BJ (cell line): ENCODE data around the gene JSRP1. TPM values are rescaled to one million over a fixed set of nuclear protein-coding genes. Genes with fewer than 3 reads are reported as not detected.

Experiments
- CTCF ChIA-PET: fragments of 350-600 bp; formaldehyde crosslinking; extraction: SDS; loops from one replicate; lab custom pipeline; 2021; ENCODE audit warnings: antibody characterized with exemption, inconsistent platforms; lab: Yijun Ruan, JAX
- POLR2A ChIA-PET: fragments of 300-600 bp; sonication (Branson Sonifier 250); formaldehyde crosslinking; extraction: SDS; loops from one replicate; lab custom pipeline; 2021; ENCODE audit warnings: antibody characterized with exemption; lab: Charles Lee
- DNase-seq: peaks from one replicate; pipeline ENCODE4 v3.0.0-alpha.2; 2011; ENCODE audit warnings: low read depth
- H3K27me3 ChIP-seq: 2 replicates; pipeline ENCODE4 v1.6.0; 2011; ENCODE audit warnings: low read length; ENCODE audit not compliant: control insufficient read depth, insufficient read depth
- H3K36me3 ChIP-seq: 2 replicates; pipeline ENCODE4 v1.5.1; 2011; ENCODE audit warnings: low read length; ENCODE audit not compliant: control insufficient read depth, insufficient read depth
- H3K4me3 ChIP-seq: 2 replicates; pipeline ENCODE4 v1.5.1; 2011; ENCODE audit warnings: low read depth, mild to moderate bottlenecking, control low read depth, low read length
- CTCF ChIP-seq: IDR thresholded peaks from 2 replicates; pipeline ENCODE4 v1.5.1; 2011; ENCODE audit warnings: low read depth, mild to moderate bottlenecking, control low read depth, inconsistent platforms, low read length, moderate library complexity; ENCODE audit not compliant: insufficient read depth
- polyA plus RNA-seq: library from polyadenylated mRNA; depleted of rRNA; stranded (reverse); fragments of >200 nt; gene quantifications from 2 replicates; pipeline ENCODE4 v1.2.3, GENCODE V29; 2011; rRNA removed
- small RNA-seq: library from RNA; depleted of rRNA; stranded (forward); fragments of <200 nt; gene quantifications from one replicate; pipeline ENCODE3, GENCODE V24; 2012; ENCODE audit warnings: low replicate concordance, low read depth; ENCODE audit not compliant: insufficient read length

Gene JSRP1
- polyA plus RNA-seq, 1 experiment = not detected

GRCh38 chr19:2207991-2208860 lies 48.0 kb downstream of the JSRP1 start:
- no peaks in the 10 kb centered on the region for H3K27me3 ChIP-seq
- no peak overlapping the region for H3K4me3 ChIP-seq
- CTCF ChIA-PET = interaction anchor here (0.8 to 1.3 kb wide), 5 partner anchors 9 to 41 kb away, joined by 3 to 5 read pairs (median 3); no protein-coding TSS in a partner anchor
- POLR2A ChIA-PET = no interaction called here
- peak; percentile 33 for DNase-seq
- TF ChIP-seq CTCF = peak; percentile 47
- H3K36me3 ChIP-seq = peaks cover 50% of the 10 kb centered on the region

GRCh38 chr19:2207008-2207407 lies 49.2 kb downstream of the JSRP1 start:
- ChIA-PET CTCF (interaction anchor here (1.1 kb wide), 1 partner anchor 21 kb away, joined by 4 read pairs; no protein-coding TSS in a partner anchor), POLR2A (no interaction called here)
- TF ChIP-seq CTCF = no peak
- no peaks in the 10 kb centered on the region for H3K27me3 ChIP-seq
- H3K36me3 ChIP-seq = peaks cover 48% of the 10 kb centered on the region
- no peak overlapping the region for H3K4me3 ChIP-seq
- DNase-seq = no peak

GRCh38 chr19:2202366-2202765 lies 53.9 kb downstream of the JSRP1 start:
- ChIA-PET CTCF (no interaction called here), POLR2A (no interaction called here)
- H3K27me3 ChIP-seq = no peaks in the 10 kb centered on the region
- DNase-seq = no peak
- no peak overlapping the region for H3K4me3 ChIP-seq
- no peak for TF ChIP-seq CTCF
- H3K36me3 ChIP-seq = peaks cover 35% of the 10 kb centered on the region

Small RNAs within 50 kb of the gene (small RNA-seq; reads per million reads assigned to genes)
- gene MIR1227 = not detected

Other genes with a start within 250 kb of the JSRP1 start
- 22.3 and 39.3 TPM in 2 replicates for gene BTBD2, start 240.7 kb downstream of the JSRP1 start, polyA plus RNA-seq
- gene MKNK2, start 205.2 kb downstream of the JSRP1 start, polyA plus RNA-seq = 71.9 and 108 TPM in 2 replicates
- gene MOB3A, start 160.1 kb downstream of the JSRP1 start, polyA plus RNA-seq = 34.5 and 50.5 TPM in 2 replicates
- 0.76 and 1.3 TPM in 2 replicates for gene IZUMO4, start 159.5 kb downstream of the JSRP1 start, polyA plus RNA-seq
- 65.9 and 122 TPM in 2 replicates for gene AP3D1, start 104.9 kb downstream of the JSRP1 start, polyA plus RNA-seq
- 3.3 and 4.2 TPM in 2 replicates for gene DOT1L, start 92.5 kb downstream of the JSRP1 start, polyA plus RNA-seq
- gene PLEKHJ1, start 20.1 kb downstream of the JSRP1 start, polyA plus RNA-seq = 46.2 and 65.8 TPM in 2 replicates
- gene SF3A2, start 19.6 kb downstream of the JSRP1 start, polyA plus RNA-seq = 8.9 and 12.2 TPM in 2 replicates
- gene AMH, start 7.1 kb downstream of the JSRP1 start, polyA plus RNA-seq = 0.59 and 0.66 TPM in 2 replicates
- gene PEAK3, start 25.8 kb upstream of the JSRP1 start, polyA plus RNA-seq = not detected in 2 replicates
- not detected in 2 replicates for gene LINGO3, start 51.7 kb upstream of the JSRP1 start, polyA plus RNA-seq
- gene LSM7, start 72.2 kb upstream of the JSRP1 start, polyA plus RNA-seq = 154 and 165 TPM in 2 replicates
- 12.0 and 24.9 TPM in 2 replicates for gene SPPL2B, start 72.3 kb upstream of the JSRP1 start, polyA plus RNA-seq
- gene TMPRSS9, start 103.8 kb upstream of the JSRP1 start, polyA plus RNA-seq = not detected in 2 replicates
- gene TIMM13, start 171.2 kb upstream of the JSRP1 start, polyA plus RNA-seq = 37.2 and 50.7 TPM in 2 replicates
- 53.4 and 80.0 TPM in 2 replicates for gene LMNB2, start 200.5 kb upstream of the JSRP1 start, polyA plus RNA-seq
- gene GADD45B, start 219.7 kb upstream of the JSRP1 start, polyA plus RNA-seq = 54.5 and 69.8 TPM in 2 replicates